Progenitor cell of endocrine pancreas (in vitro differentiated cells): ENCODE results near the gene CACNG3. TPM values are rescaled to one million over a fixed set of nuclear protein-coding genes. Genes with fewer than 3 reads are reported as not detected.
"Not testable (repeated sequence)": the region's sequence is repeated elsewhere in the genome, so short reads cannot be mapped to it uniquely, and the experiment has no call there.

Experiments
- DNase-seq: peaks from one replicate; pipeline ENCODE4 v3.0.0; 2021; ENCODE audit warnings: low spot score; ENCODE audit not compliant: unreplicated experiment
- H3K27ac Mint-ChIP-seq: 2 replicates; pipeline ENCODE4 v1.8.0; 2021; ENCODE audit warnings: mild to moderate bottlenecking, moderate library complexity, mixed read lengths
- H3K27me3 Mint-ChIP-seq: 2 replicates; pipeline ENCODE4 v1.8.0; 2021; ENCODE audit warnings: mixed read lengths
- H3K36me3 Mint-ChIP-seq: 2 replicates; pipeline ENCODE4 v1.8.0; 2022; ENCODE audit warnings: mixed read lengths; ENCODE audit not compliant: insufficient read depth
- H3K4me1 Mint-ChIP-seq: 2 replicates; pipeline ENCODE4 v1.8.0; 2021; ENCODE audit warnings: low read depth, mixed read lengths
- H3K4me3 Mint-ChIP-seq: 2 replicates; pipeline ENCODE4 v1.8.0; 2021; ENCODE audit warnings: low read depth, mild to moderate bottlenecking, moderate library complexity, mixed read lengths
- H3K9me3 Mint-ChIP-seq: 2 replicates; pipeline ENCODE4 v1.8.0; 2021; ENCODE audit warnings: low read depth, mixed read lengths
- total RNA-seq: library from RNA; stranded (reverse); gene quantifications from 2 replicates; pipeline ENCODE4 v1.2.1, GENCODE V29; 2021
- TF ChIP-seq, protein P1 (sequence below): fragments of 200-600 bp; sonication (generic); IDR thresholded peaks from one replicate; pipeline ENCODE4 v1.5.0; 2021; ENCODE audit warnings: antibody characterized with exemption, mild to moderate bottlenecking; ENCODE audit not compliant: unreplicated experiment

Gene CACNG3
- total RNA-seq, 1 donor from 2014 or later: not detected

DNA sequence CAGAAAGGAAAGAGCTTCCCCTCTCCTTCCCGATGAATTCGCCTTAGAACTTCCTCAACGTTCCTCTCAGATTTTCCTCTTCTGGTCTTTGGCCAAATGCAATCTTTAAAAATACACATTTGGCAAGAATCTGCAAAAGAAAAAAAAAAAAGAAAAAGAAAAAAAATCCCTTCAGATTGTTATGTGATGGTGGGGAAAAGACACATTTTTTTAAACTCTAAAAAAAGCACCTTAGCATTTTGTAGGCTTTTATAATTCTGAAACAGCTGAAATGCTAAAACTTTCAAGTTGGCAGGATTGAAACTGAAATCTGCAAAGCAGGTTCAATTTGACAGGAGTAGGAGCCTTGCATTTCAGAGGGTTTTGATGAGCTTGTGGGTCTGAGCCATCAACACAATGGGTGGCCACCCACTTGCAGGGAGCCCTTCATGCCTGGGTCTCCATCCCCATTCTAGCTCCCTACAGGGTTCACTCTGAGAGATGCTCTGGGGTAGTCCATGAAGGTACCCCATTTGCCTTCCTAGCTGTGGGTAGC is 33.1 kb downstream of the CACNG3 start:
- H3K9me3 Mint-ChIP-seq: no peaks in the 10 kb centered on the region
- no peak overlapping the region for H3K4me3 Mint-ChIP-seq
- no peaks in the 10 kb centered on the region for H3K36me3 Mint-ChIP-seq
- peaks cover 25% of the 10 kb centered on the region for H3K27me3 Mint-ChIP-seq
- no peaks in the 10 kb centered on the region for H3K4me1 Mint-ChIP-seq
- DNase-seq: no peak
- TF ChIP-seq, protein P1, sequence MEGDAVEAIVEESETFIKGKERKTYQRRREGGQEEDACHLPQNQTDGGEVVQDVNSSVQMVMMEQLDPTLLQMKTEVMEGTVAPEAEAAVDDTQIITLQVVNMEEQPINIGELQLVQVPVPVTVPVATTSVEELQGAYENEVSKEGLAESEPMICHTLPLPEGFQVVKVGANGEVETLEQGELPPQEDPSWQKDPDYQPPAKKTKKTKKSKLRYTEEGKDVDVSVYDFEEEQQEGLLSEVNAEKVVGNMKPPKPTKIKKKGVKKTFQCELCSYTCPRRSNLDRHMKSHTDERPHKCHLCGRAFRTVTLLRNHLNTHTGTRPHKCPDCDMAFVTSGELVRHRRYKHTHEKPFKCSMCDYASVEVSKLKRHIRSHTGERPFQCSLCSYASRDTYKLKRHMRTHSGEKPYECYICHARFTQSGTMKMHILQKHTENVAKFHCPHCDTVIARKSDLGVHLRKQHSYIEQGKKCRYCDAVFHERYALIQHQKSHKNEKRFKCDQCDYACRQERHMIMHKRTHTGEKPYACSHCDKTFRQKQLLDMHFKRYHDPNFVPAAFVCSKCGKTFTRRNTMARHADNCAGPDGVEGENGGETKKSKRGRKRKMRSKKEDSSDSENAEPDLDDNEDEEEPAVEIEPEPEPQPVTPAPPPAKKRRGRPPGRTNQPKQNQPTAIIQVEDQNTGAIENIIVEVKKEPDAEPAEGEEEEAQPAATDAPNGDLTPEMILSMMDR: no peak
- no peak overlapping the region for H3K27ac Mint-ChIP-seq

DNA sequence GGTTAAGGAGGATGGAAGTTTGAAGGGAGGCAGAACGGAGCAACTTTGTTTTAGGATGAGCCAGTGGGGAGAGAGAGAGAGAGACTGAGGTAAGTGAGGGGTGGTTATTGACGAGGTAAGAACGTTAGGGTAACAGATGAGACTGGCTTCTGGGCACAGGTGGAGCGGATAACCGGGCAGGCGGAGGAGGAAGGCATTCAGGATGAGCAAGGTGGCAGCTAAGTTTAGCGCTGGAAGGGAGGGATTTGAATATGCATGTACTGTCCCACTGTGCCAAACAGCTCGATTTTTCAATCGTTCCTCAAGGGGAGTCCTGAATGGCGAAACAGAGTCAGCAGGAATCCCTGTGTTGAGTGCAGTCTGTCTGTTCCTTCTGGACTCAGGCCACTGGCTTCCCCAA is 35.8 kb downstream of the CACNG3 start:
- DNase-seq: no peak
- Mint-ChIP-seq H3K27me3 (peaks cover 30% of the 10 kb centered on the region), H3K27ac (no peak overlapping the region), H3K9me3 (no peaks in the 10 kb centered on the region), H3K36me3 (no peaks in the 10 kb centered on the region), H3K4me3 (no peak overlapping the region), H3K4me1 (no peaks in the 10 kb centered on the region)
- TF ChIP-seq, protein P1: no peak

DNA sequence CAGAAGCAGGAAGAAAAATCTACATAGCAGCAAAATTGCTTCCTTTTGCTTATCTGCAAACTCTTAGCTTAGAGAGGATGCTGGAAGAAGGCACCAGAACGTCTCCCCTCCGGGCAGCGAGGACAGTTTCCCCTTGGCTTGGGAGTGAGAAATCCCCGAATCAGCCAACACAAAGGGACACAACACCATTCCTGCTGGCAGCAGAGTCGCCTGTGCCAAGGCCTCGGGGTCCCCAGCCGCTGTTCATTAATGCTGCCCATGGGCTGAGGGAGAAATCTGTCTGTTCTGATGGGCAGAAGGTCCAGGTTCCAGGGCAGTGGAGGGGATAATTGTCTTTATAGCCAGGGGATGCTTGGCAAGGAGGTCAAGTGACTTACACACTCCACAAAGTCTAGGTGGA is 38.0 kb downstream of the CACNG3 start:
- no peak for DNase-seq
- Mint-ChIP-seq H3K27ac (no peak overlapping the region), H3K27me3 (peaks cover 30% of the 10 kb centered on the region), H3K9me3 (no peaks in the 10 kb centered on the region), H3K4me1 (no peaks in the 10 kb centered on the region), H3K4me3 (no peak overlapping the region), H3K36me3 (no peaks in the 10 kb centered on the region)
- TF ChIP-seq, protein P1: no peak

DNA sequence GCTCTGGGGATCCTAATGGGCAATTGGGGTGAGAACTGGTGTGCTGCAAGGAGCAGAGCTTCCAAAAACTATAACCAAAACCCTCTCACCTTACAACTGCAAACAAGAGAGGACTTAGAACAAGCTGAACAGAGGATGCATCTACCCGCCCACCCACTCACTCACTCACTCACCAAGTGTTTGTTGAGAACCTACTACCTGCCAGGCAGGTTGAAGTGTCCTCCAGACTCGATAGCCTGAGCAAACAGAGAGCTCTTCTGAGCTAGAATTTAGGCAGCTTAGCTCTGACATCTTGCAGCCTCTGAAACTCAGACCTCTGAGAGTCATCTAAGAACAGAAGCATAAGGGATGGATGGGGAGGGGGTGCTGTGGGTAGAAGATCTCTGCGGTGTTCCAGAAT is 41.2 kb downstream of the CACNG3 start:
- TF ChIP-seq, protein P1: no peak
- DNase-seq: no peak
- Mint-ChIP-seq H3K9me3 (peaks cover 3% of the 10 kb centered on the region), H3K36me3 (no peaks in the 10 kb centered on the region), H3K4me1 (no peaks in the 10 kb centered on the region), H3K4me3 (no peak overlapping the region), H3K27ac (no peak overlapping the region), H3K27me3 (peaks cover 22% of the 10 kb centered on the region)

DNA sequence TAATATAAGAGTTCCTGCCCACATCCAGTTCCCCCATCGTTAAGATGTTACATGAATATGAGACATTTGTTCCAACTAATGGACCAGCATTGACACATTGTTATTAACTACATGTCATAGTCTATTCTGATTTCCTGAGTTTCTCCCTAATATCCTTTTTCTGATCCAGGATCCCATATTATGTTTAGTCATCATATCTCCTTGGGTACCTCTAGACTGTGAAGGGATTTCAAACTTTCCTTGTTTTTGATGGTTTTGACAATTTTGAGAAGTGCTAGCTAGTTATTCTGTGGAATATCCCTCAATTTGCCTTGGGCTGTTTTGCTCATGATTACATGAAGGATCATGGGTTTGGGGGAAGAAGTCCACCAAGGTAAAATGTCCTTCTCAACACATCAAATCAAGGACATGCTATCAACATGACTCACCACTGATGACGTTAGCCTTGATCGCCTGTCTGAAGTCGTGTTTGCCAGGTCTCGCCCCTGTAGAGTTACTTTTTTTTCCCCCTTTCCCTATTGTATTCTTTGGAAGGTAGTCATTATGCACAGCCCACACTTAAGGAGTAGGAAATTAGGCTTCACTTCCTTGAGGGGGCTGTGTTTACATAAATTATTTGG is 42.5 kb downstream of the CACNG3 start:
- no peaks in the 10 kb centered on the region for H3K4me1 Mint-ChIP-seq
- H3K27me3 Mint-ChIP-seq: peaks cover 9% of the 10 kb centered on the region
- DNase-seq: no peak
- peaks cover 3% of the 10 kb centered on the region for H3K9me3 Mint-ChIP-seq
- H3K36me3 Mint-ChIP-seq: no peaks in the 10 kb centered on the region
- H3K4me3 Mint-ChIP-seq: no peak overlapping the region
- TF ChIP-seq, protein P1: no peak
- no peak overlapping the region for H3K27ac Mint-ChIP-seq

DNA sequence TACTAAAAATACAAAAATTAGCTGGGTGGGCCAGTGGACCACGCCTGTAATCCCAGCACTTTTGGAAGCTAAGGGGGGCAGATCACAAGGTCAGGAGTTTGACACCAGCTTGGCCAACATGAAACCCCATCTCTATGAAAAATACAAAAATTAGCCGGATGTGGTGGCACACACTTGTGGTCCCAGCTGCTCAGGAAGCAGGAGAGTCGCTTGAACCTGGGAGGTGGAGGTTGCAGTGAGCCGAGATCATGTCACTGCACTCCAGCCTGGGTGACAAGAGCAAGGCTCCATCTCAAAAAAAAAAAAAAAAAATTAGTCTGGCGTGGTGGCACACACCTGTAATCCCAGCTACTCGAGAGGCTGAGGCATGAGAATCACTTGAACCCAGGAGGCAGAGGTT is 44.6 kb downstream of the CACNG3 start:
- not testable (repeated sequence) for H3K9me3 Mint-ChIP-seq, H3K36me3 Mint-ChIP-seq, H3K4me3 Mint-ChIP-seq, H3K4me1 Mint-ChIP-seq, H3K27ac Mint-ChIP-seq, DNase-seq, H3K27me3 Mint-ChIP-seq
